GM18951 (cell line): ENCODE results near the gene ZNF423.
"Not testable (repeated sequence)": the region's sequence is repeated elsewhere in the genome, so short reads cannot be mapped to it uniquely, and the experiment has no call there.

Experiments used
- POLR2A ChIP-seq: IDR thresholded peaks from 4 replicates; pipeline ENCODE4 v1.6.1; 2011; ENCODE audit warnings: mild to moderate bottlenecking; ENCODE audit not compliant: insufficient read length, insufficient read depth; ENCODE audit errors: extremely low read depth
- in situ Hi-C: fragments of 300-500 bp; cut with MboI; formaldehyde crosslinking; loops from one replicate; pipeline ENCODE4 v1.12.0; 2022; ENCODE audit warnings: low sequenced_read_pairs, mixed read lengths, inconsistent platforms; ENCODE audit not compliant: unreplicated experiment

The ZNF423 gene

GRCh38 chr16:49575346-49576172 is 280.4 kb downstream of the ZNF423 start:
- in situ Hi-C loops = no loop called here
- TF ChIP-seq POLR2A = no peak

GRCh38 chr16:49574826-49575225 is 281.1 kb downstream of the ZNF423 start:
- in situ Hi-C loops = no loop called here
- TF ChIP-seq POLR2A = no peak

- in situ Hi-C loops = no loop called here
Observed at GRCh38 chr16:49567950-49568349, 288.0 kb downstream of the ZNF423 start.

GRCh38 chr16:49566432-49566831 is 289.5 kb downstream of the ZNF423 start:
- no peak for TF ChIP-seq POLR2A
- in situ Hi-C loops = no loop called here

More at GRCh38 chr16:49567950-49568349, 288.0 kb downstream of the ZNF423 start:
- TF ChIP-seq POLR2A = no peak

GRCh38 chr16:49564496-49565229 is 291.2 kb downstream of the ZNF423 start:
- no peak for TF ChIP-seq POLR2A
- in situ Hi-C loops = no loop called here

GRCh38 chr16:49563666-49564065 is 292.2 kb downstream of the ZNF423 start:
- in situ Hi-C loops = no loop called here
- no peak for TF ChIP-seq POLR2A

- in situ Hi-C loops = not testable (repeated sequence)
Observed at GRCh38 chr16:49562894-49563293, 293.0 kb downstream of the ZNF423 start.

- in situ Hi-C loops = no loop called here
- TF ChIP-seq POLR2A = no peak
Observed at GRCh38 chr16:49562228-49562627, 293.7 kb downstream of the ZNF423 start.

GRCh38 chr16:49560004-49560830 is 295.7 kb downstream of the ZNF423 start:
- in situ Hi-C loops = no loop called here
- no peak for TF ChIP-seq POLR2A

- in situ Hi-C loops = no loop called here
- TF ChIP-seq POLR2A = no peak
Observed at GRCh38 chr16:49559242-49559641, 296.7 kb downstream of the ZNF423 start.

GRCh38 chr16:49558451-49558850 is 297.5 kb downstream of the ZNF423 start:
- TF ChIP-seq POLR2A = no peak
- in situ Hi-C loops = no loop called here

GRCh38 chr16:49556606-49557446 is 299.1 kb downstream of the ZNF423 start:
- in situ Hi-C loops = no loop called here
- no peak for TF ChIP-seq POLR2A
